NB4 (cell line): ENCODE results near the gene CACNA1F.

Source experiments
- DNase-seq: peaks from one replicate; pipeline ENCODE4 v3.0.0; 2010; ENCODE audit warnings: low read depth
- H3K4me3 ChIP-seq: one replicate; pipeline ENCODE4 v1.5.1; 2011; ENCODE audit warnings: mild to moderate bottlenecking, low read depth, low read length, moderate library complexity
- MYC ChIP-seq: IDR thresholded peaks from 2 replicates; pipeline ENCODE4 v1.6.1; 2011; ENCODE audit warnings: low read depth, low read length
- POLR2A ChIP-seq: IDR thresholded peaks from 2 replicates; pipeline ENCODE4 v1.6.1; 2011; ENCODE audit warnings: mild to moderate bottlenecking; ENCODE audit not compliant: insufficient read length; ENCODE audit errors: extremely low read depth
- TF ChIP-seq, protein P1 (sequence below): IDR thresholded peaks from 2 replicates; pipeline ENCODE4 v1.6.1; 2011; ENCODE audit warnings: low read depth, low read length
- TF ChIP-seq, protein P2 (sequence below): IDR thresholded peaks from one replicate; pipeline ENCODE4 v1.5.1; 2012; ENCODE audit warnings: low read depth, low read length

Gene CACNA1F

DNA sequence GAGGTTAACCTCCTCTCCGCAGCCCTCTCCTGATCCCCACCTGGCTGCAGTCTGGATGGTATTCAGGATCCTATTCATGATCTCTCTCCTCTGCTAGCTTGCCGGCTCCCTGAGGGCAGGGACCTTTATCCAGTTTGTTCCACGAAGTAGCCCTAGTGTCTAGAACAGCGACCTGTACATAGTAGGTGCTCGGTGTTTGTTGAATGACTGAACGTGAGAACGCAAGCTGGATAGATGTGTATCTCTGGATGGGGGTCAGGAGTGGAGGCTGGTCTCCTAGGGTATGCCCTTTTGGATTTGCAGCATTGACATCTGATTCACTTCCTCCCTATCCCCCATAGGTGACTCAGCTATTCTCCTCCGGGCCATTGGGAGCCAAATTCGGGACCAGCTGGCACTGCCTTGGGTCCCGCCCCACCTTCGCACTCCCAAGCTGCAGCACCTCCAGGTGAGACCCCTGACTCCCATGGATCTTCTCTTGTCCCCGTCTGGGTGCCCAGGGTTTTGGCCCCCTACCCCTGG, 9.5 kb upstream of the CACNA1F start:
- H3K4me3 ChIP-seq = no peak overlapping the region
- TF ChIP-seq MYC (no peak), POLR2A (no peak)
- TF ChIP-seq, protein P1, sequence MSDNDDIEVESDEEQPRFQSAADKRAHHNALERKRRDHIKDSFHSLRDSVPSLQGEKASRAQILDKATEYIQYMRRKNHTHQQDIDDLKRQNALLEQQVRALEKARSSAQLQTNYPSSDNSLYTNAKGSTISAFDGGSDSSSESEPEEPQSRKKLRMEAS = no peak
- TF ChIP-seq, protein P2, sequence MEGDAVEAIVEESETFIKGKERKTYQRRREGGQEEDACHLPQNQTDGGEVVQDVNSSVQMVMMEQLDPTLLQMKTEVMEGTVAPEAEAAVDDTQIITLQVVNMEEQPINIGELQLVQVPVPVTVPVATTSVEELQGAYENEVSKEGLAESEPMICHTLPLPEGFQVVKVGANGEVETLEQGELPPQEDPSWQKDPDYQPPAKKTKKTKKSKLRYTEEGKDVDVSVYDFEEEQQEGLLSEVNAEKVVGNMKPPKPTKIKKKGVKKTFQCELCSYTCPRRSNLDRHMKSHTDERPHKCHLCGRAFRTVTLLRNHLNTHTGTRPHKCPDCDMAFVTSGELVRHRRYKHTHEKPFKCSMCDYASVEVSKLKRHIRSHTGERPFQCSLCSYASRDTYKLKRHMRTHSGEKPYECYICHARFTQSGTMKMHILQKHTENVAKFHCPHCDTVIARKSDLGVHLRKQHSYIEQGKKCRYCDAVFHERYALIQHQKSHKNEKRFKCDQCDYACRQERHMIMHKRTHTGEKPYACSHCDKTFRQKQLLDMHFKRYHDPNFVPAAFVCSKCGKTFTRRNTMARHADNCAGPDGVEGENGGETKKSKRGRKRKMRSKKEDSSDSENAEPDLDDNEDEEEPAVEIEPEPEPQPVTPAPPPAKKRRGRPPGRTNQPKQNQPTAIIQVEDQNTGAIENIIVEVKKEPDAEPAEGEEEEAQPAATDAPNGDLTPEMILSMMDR = no peak
- DNase-seq = no peak

DNA sequence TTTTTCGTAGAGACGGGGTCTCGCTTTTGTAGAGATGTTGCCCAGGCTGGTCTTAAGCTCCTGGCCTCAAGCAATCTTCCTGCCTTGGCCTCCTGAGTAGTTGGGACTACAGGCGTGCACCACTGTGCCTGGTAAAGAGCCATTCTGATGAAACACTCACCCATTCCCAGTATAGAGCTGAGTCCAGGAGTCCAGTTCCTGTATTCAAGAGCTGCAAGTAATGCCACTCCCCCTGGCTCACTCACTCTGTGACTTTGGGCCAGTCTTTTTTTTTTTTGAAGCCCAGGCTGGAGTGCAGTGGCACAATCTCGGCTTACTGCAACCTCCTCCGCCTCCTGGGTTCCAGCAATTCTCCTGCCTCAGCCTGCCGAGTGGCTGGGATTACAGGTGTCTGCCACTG, 5.6 kb upstream of the CACNA1F start:
- no peak overlapping the region for H3K4me3 ChIP-seq
- DNase-seq = no peak
- TF ChIP-seq, protein P1 = no peak
- TF ChIP-seq MYC = no peak

DNA sequence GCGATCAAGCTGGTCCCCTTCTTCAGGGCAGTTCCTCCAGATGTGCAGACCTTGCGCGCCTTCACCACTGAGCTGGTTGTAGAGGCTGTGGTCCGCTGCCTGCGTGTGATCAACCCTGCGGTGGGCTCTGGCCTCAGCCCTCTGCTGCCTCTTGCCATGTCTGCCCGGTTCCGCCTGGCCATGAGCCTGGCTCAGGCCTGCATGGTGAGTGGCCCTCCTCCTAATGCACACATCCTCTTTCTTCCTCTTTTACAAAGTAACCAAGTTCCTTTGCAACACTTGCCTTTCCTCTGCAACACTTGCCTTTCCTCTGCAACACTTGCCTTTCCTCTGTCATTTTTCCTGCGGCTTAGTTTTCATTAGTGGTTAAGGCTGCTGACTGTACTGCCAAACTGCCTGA, 3.9 kb upstream of the CACNA1F start:
- TF ChIP-seq, protein P2 = no peak
- TF ChIP-seq POLR2A = no peak
- TF ChIP-seq MYC = no peak; the same call in 1 of the 2 replicates
- TF ChIP-seq, protein P1 = peak; percentile 35; the same call in 1 of the 2 replicates
- DNase-seq = peak; percentile 88
- H3K4me3 ChIP-seq = peak overlapping the region; percentile 52

DNA sequence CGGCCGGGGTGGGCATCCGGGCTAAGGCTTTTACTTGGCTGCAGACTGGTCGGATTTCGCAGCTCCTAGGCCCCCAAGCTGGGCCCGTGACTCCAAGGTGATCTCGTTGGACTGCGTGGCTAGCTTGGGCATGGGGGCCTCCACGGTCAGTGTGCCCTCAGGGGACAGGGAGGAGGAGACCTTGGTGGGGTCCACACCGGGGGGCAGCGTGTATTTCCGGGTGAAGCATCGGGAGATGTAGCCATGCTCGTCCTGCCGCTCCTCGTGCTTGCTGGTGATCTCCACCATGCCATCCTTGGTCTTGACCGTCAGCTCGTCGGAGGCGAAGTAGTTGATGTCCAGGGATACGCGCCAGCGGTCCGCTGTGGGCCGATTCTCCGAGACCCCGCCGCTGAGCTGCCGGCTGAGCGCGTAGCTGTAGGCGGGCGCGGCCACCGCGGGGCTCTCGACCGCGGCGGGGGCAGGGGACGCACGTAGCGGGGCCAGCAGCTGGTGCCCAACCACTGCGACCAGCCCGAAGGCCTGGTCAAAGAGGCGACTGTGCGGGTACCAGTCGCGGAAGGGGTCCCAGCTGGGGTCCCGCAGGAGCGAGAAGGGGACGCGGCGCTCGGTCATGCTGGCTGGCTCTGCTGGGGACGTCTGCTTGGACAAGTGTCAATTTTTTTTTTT, 881 bp upstream of the CACNA1F start:
- H3K4me3 ChIP-seq = no peak overlapping the region
- no peak for DNase-seq
- TF ChIP-seq POLR2A = no peak

DNA sequence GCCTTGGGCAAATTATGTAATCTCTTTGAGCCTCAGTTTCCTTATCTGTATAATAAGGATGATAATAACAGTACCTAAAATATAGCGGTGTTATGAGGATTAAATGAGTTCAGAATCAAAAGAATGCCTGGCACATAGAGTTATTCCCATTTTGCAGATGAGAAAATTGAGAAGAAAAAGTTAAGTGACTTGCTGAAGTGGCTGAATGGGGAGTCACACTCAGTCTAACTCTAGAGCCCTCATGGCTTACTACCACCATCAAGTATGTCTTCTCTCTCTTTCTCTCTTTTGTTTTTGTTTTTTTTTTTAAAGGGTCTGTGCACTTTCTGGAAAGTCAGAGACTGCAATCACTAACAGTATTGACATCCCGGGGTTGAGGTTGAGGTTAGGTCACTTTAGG, 615 bp downstream of the CACNA1F start:
- no peak for DNase-seq
- TF ChIP-seq, protein P1 = no peak
- TF ChIP-seq MYC (no peak), POLR2A (no peak)
- TF ChIP-seq, protein P2 = no peak
- no peak overlapping the region for H3K4me3 ChIP-seq

DNA sequence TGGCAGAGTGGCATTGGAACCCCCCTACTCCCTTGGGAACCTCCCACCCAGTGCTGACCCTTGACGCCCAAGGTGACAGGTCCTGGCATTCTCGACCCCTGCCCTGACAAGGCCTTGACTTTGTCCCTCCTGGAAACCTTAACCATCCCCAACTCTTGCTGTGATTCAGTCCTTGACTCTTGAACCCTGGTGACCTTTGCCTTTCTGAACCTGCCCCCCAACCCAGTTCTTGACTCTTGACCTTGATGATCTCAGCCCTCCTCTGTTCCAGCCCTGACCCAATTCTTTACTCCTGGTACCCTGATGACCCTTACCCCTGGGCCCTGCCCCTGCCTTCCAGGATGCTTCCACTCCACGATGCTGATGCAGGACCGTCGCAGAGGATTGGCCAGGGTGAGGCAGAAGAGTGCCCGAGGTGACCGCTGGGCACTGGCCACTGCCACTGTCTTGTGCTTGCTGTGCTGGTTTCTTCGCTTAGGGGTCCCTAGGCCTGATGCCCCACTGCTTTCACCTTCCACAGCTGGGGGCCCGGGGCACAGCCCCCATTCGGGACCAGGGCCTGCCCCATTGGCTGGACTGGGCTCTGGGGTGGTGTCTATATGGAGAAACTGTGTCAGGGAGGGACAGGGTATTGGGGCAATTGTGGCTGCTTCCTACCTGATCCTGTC, 1.7 kb downstream of the CACNA1F start:
- no peak overlapping the region for H3K4me3 ChIP-seq
- TF ChIP-seq POLR2A (no peak), MYC (no peak)
- TF ChIP-seq, protein P2 = no peak
- TF ChIP-seq, protein P1 = no peak
- DNase-seq = no peak
